Sigmoid colon (tissue), 7 donors: Measurements from ENCODE around the gene DNMT1. TPM values are rescaled to one million over a fixed set of nuclear protein-coding genes. Genes with fewer than 3 reads are reported as not detected.
A peak's percentile ranks its signal among the peaks of the same experiment; 100 is the strongest.

Source experiments
- DNase-seq: peaks from one replicate; pipeline ENCODE4 v3.0.0-alpha.2; 2019
- H3K27ac ChIP-seq, 4 donors: fragments of 200-600 bp; sonication (generic); one replicate each; pipeline ENCODE4 v1.5.1; 2016 to 2019; ENCODE audit warnings: mild to moderate bottlenecking in 1 of 4
- H3K27me3 ChIP-seq, 3 donors: fragments of 200-600 bp; sonication (generic); one replicate each; pipeline ENCODE4 v1.5.1; 2019; ENCODE audit warnings: mild to moderate bottlenecking in 1 of 3
- H3K36me3 ChIP-seq, 4 donors: fragments of 200-600 bp; sonication (generic); one replicate each; pipeline ENCODE4 v1.5.1; 2016 to 2019
- H3K4me1 ChIP-seq, 4 donors: fragments of 200-600 bp; sonication (generic); one replicate each; pipeline ENCODE4 v1.5.1; 2017 to 2019
- H3K4me3 ChIP-seq, 4 donors: fragments of 200-600 bp; sonication (generic); one replicate each; pipeline ENCODE4 v1.5.1; 2017 to 2019; ENCODE audit warnings: mild to moderate bottlenecking in 2 of 4, moderate library complexity in 1 of 4
- H3K9me3 ChIP-seq, 4 donors: fragments of 200-600 bp in 3 of 4; sonication (generic) in 3 of 4; one replicate each; pipeline versions ENCODE4 v1.5.1 to v1.6.1; 2013 to 2019
- EP300 ChIP-seq, 4 donors: sonication (generic); formaldehyde crosslinking; IDR thresholded peaks; one replicate each; pipeline ENCODE4 v1.6.1; 2017; ENCODE audit warnings: antibody characterized with exemption in 4 of 4
- POLR2A ChIP-seq, 2 donors: fragments of 450-650 bp; IDR thresholded peaks; one replicate each; pipeline ENCODE4 v1.6.1; 2016; ENCODE audit warnings: antibody characterized with exemption in 2 of 2, mild to moderate bottlenecking in 2 of 2, moderate library complexity in 2 of 2
- POLR2AphosphoS5 ChIP-seq, 4 donors: sonication (generic); formaldehyde crosslinking; IDR thresholded peaks; one replicate each; pipeline ENCODE4 v1.6.1; 2017; ENCODE audit warnings: antibody characterized with exemption in 4 of 4
- WGBS, 2 donors: extraction: QIAGEN DNeasy Blood & Tissue Kit; methylation state at CpG; one replicate each; pipeline ENCODE4 v1.1.7; 2013; 5-methylcytosine and 5-hydroxymethylcytosine counted together
- intact Hi-C: fragments of 100-400 bp; cut with DNase I; formaldehyde crosslinking; loops from one replicate; pipeline ENCODE4 v1.15.1; 2023
- polyA plus RNA-seq, 3 donors: library from polyadenylated mRNA; stranded (reverse); fragments of 200-250 nt; gene quantifications; one replicate each; pipeline ENCODE4 v1.2.3, GENCODE V29; 2013
- total RNA-seq, 4 donors: library from RNA; depleted of rRNA; stranded (reverse); fragments of >200 nt; gene quantifications; one replicate each; pipeline ENCODE4 v1.1.0, GENCODE V29; 2016
- TF ChIP-seq, protein P1 (sequence below), 4 experiments: fragments of 450-650 bp in 3 of 4; fragments of 200-600 bp in 1 of 4; IDR thresholded peaks; one replicate each; pipeline ENCODE4 v1.5.1; 2016 to 2019; ENCODE audit warnings: antibody characterized with exemption in 4 of 4, mild to moderate bottlenecking in 3 of 4, moderate library complexity in 2 of 4
- donor health status: healthy with polysubstance abuse.
- donor health status: Bipolar disorder and iron deficiency.
- donor health status: healthy.

DNMT1 gene
- total and polyA plus RNA-seq, 7 donors: 12.0 to 47.9 (median 24.5) TPM

- Histone ChIP-seq H3K4me1 (peaks cover 2 to 15% (median 9%) of the 10 kb centered on the region in 4 donors), H3K27me3 (no peaks in the 10 kb centered on the region), H3K27ac (peak overlapping the region in 2 of 4 donors; percentile 71), H3K36me3 (no peaks in the 10 kb centered on the region), H3K4me3 (no peak overlapping the region), H3K9me3 (no peaks in the 10 kb centered on the region)
- TF ChIP-seq POLR2A (IDR thresholded peaks at IDR 0.05): no peak
- no peak for TF ChIP-seq POLR2AphosphoS5 (IDR thresholded peaks at IDR 0.05)
- TF ChIP-seq, protein P1, sequence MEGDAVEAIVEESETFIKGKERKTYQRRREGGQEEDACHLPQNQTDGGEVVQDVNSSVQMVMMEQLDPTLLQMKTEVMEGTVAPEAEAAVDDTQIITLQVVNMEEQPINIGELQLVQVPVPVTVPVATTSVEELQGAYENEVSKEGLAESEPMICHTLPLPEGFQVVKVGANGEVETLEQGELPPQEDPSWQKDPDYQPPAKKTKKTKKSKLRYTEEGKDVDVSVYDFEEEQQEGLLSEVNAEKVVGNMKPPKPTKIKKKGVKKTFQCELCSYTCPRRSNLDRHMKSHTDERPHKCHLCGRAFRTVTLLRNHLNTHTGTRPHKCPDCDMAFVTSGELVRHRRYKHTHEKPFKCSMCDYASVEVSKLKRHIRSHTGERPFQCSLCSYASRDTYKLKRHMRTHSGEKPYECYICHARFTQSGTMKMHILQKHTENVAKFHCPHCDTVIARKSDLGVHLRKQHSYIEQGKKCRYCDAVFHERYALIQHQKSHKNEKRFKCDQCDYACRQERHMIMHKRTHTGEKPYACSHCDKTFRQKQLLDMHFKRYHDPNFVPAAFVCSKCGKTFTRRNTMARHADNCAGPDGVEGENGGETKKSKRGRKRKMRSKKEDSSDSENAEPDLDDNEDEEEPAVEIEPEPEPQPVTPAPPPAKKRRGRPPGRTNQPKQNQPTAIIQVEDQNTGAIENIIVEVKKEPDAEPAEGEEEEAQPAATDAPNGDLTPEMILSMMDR (IDR thresholded peaks at IDR 0.05): no peak
- no peak for TF ChIP-seq EP300 (IDR thresholded peaks at IDR 0.05)
- DNase-seq: no peak
- 45 to 66% methylated on average over 4 of the region's 4 CpGs for WGBS, 2 donors
- intact Hi-C loops: no loop called here
These were observed 40.2 kb upstream of the DNMT1 start for GRCh38 chr19:10235003-10235402.

- Histone ChIP-seq H3K27me3 (no peaks in the 10 kb centered on the region), H3K27ac (no peak overlapping the region), H3K4me1 (peaks cover 2 to 22% (median 16%) of the 10 kb centered on the region in 4 donors), H3K4me3 (no peak overlapping the region), H3K9me3 (no peaks in the 10 kb centered on the region), H3K36me3 (no peaks in the 10 kb centered on the region)
- 74 to 83% methylated on average over 4 of the region's 4 CpGs for WGBS, 2 donors
- TF ChIP-seq EP300 (IDR thresholded peaks at IDR 0.05): no peak
- TF ChIP-seq POLR2AphosphoS5 (IDR thresholded peaks at IDR 0.05): no peak
- TF ChIP-seq, protein P1 (IDR thresholded peaks at IDR 0.05): no peak
- no peak for TF ChIP-seq POLR2A (IDR thresholded peaks at IDR 0.05)
- intact Hi-C loops: no loop called here
- DNase-seq: no peak
These were observed 39.2 kb upstream of the DNMT1 start for GRCh38 chr19:10233946-10234345.

GRCh38 chr19:10231612-10232228 is 37.0 kb upstream of the DNMT1 start:
- no peak for TF ChIP-seq POLR2AphosphoS5 (IDR thresholded peaks at IDR 0.05)
- TF ChIP-seq, protein P1 (IDR thresholded peaks at IDR 0.05): no peak
- no peak for TF ChIP-seq EP300 (IDR thresholded peaks at IDR 0.05)
- no peak for TF ChIP-seq POLR2A (IDR thresholded peaks at IDR 0.05)
- Histone ChIP-seq H3K27me3 (no peaks in the 10 kb centered on the region), H3K27ac (peak overlapping the region; percentile 82 to 89 (median 88)), H3K36me3 (no peaks in the 10 kb centered on the region), H3K4me3 (peak overlapping the region; percentile 66 to 99 (median 93)), H3K9me3 (no peaks in the 10 kb centered on the region), H3K4me1 (peaks cover 2 to 28% (median 19%) of the 10 kb centered on the region in 4 donors)
- 71 to 76% methylated on average over 8 of the region's 8 CpGs for WGBS, 2 donors
- intact Hi-C loops: loop anchor here (2.0 kb wide), 1 partner anchor 19 kb away; no protein-coding TSS in a partner anchor
- DNase-seq: no peak

- intact Hi-C loops: loop anchor here (2.0 kb wide), 1 partner anchor 20 kb away; no protein-coding TSS in a partner anchor
- TF ChIP-seq EP300 (IDR thresholded peaks at IDR 0.05) (no peak), POLR2AphosphoS5 (IDR thresholded peaks at IDR 0.05) (peak; percentile 13 to 70 (median 59)), POLR2A (IDR thresholded peaks at IDR 0.05) (peak; percentile 21 to 32)
- TF ChIP-seq, protein P1 (IDR thresholded peaks at IDR 0.05): no peak
- Histone ChIP-seq H3K27me3 (no peaks in the 10 kb centered on the region), H3K27ac (peak within 1 kb of the TSS; percentile 82 to 89 (median 88)), H3K4me3 (peak within 1 kb of the TSS; percentile 66 to 99 (median 93)), H3K9me3 (no peaks in the 10 kb centered on the region), H3K36me3 (no peaks in the 10 kb centered on the region), H3K4me1 (peaks cover 2 to 35% (median 19%) of the 10 kb centered on the region in 4 donors)
- 0 to 1% methylated on average over 73 of the region's 73 CpGs for WGBS, 2 donors
- peak; percentile 92 for DNase-seq
These were observed 36.3 kb upstream of the DNMT1 start, which contains the start of gene S1PR2 for GRCh38 chr19:10230861-10231611. Gene S1PR2, minus strand, starts transcription at chr19:10231331. Its CDS starts 6,426 bp downstream, at chr19:10224905.
